ENCODE data around the gene ENTPD3. TPM values are rescaled to one million over a fixed set of nuclear protein-coding genes. Genes with fewer than 3 reads are reported as not detected.

ENTPD3 gene
- total RNA-seq, 1 experiment from 2014 or later, result 0.50 TPM

- no peak for TF ChIP-seq JUN (CRISPR knock-in tag; IDR thresholded peaks at IDR 0.05)
- TF ChIP-seq ATF3 (CRISPR knock-in tag; conservative IDR thresholded peaks at IDR 0.05), result no peak
- TF ChIP-seq ZNF219 (CRISPR knock-in tag; IDR thresholded peaks at IDR 0.05; ENCODE audit: borderline replicate concordance), result no peak
- no peak for TF ChIP-seq FOXJ3 (CRISPR knock-in tag; IDR thresholded peaks at IDR 0.05; ENCODE audit: borderline replicate concordance)
- TF ChIP-seq TP53 (CRISPR knock-in tag; IDR thresholded peaks at IDR 0.05), result no peak
- TF ChIP-seq NFYB (CRISPR knock-in tag; conservative IDR thresholded peaks at IDR 0.05; ENCODE audit: low read depth), result no peak
- no peak for TF ChIP-seq KAT7 (CRISPR knock-in tag; IDR thresholded peaks at IDR 0.05; ENCODE audit: borderline replicate concordance)
- DNase-seq (ENCODE audit: low spot score) (no peak), ATAC-seq (no peak)
- Mint-ChIP-seq H3K27me3 (ENCODE audit: low read depth) (no peaks in the 10 kb centered on the region), H3K27ac (no peak overlapping the region), H3K4me3 (no peak overlapping the region), H3K4me1 (no peaks in the 10 kb centered on the region), H3K36me3 (peaks cover 9% of the 10 kb centered on the region), H3K9me3 (peaks cover 20% of the 10 kb centered on the region)
- ChIA-PET POLR2A (no interaction called here), CTCF (no interaction called here)
These were observed 31.6 kb upstream of the ENTPD3 start for GRCh38 chr3:40355410-40355809.

- Mint-ChIP-seq H3K27me3 (ENCODE audit: low read depth) (no peaks in the 10 kb centered on the region), H3K27ac (no peak overlapping the region), H3K9me3 (no peaks in the 10 kb centered on the region), H3K36me3 (no peaks in the 10 kb centered on the region), H3K4me3 (no peak overlapping the region), H3K4me1 (no peaks in the 10 kb centered on the region)
- POLR2A ChIA-PET, result no interaction called here
- ATAC-seq (no peak), DNase-seq (ENCODE audit: low spot score) (no peak)
- CTCF ChIA-PET, result no interaction called here
- no peak for TF ChIP-seq TEAD4 (CRISPR knock-in tag; IDR thresholded peaks at IDR 0.05)
- no peak for TF ChIP-seq ZNF512 (CRISPR knock-in tag; IDR thresholded peaks at IDR 0.05; ENCODE audit: borderline replicate concordance)
- TF ChIP-seq ZNF138 (CRISPR knock-in tag; conservative IDR thresholded peaks at IDR 0.05), result no peak
- no peak for TF ChIP-seq USF2 (CRISPR knock-in tag; IDR thresholded peaks at IDR 0.05)
- TF ChIP-seq ZNF317 (CRISPR knock-in tag; IDR thresholded peaks at IDR 0.05; ENCODE audit: borderline replicate concordance, low read depth), result no peak
- TF ChIP-seq NR2C2 (CRISPR knock-in tag; IDR thresholded peaks at IDR 0.05), result no peak
- TF ChIP-seq ZNF425 (CRISPR knock-in tag; conservative IDR thresholded peaks at IDR 0.05), result no peak
- TF ChIP-seq ZNF671 (CRISPR knock-in tag; IDR thresholded peaks at IDR 0.05), result no peak
These were observed 28.5 kb upstream of the ENTPD3 start for GRCh38 chr3:40358454-40358853.

GRCh38 chr3:40363674-40364073 lies 23.3 kb upstream of the ENTPD3 start:
- ChIA-PET CTCF (no interaction called here), POLR2A (no interaction called here)
- Mint-ChIP-seq H3K4me1 (no peaks in the 10 kb centered on the region), H3K27ac (no peak overlapping the region), H3K4me3 (no peak overlapping the region), H3K9me3 (no peaks in the 10 kb centered on the region), H3K27me3 (ENCODE audit: low read depth) (no peaks in the 10 kb centered on the region), H3K36me3 (no peaks in the 10 kb centered on the region)
- DNase-seq (ENCODE audit: low spot score) (no peak), ATAC-seq (no peak)
- TF ChIP-seq ZNF138 (CRISPR knock-in tag; conservative IDR thresholded peaks at IDR 0.05), result no peak
- no peak for TF ChIP-seq GRHL2 (CRISPR knock-in tag; IDR thresholded peaks at IDR 0.05; ENCODE audit: insufficient replicate concordance, severe bottlenecking)
- no peak for TF ChIP-seq TP53 (CRISPR knock-in tag; IDR thresholded peaks at IDR 0.05)
- TF ChIP-seq ZNF532 (CRISPR knock-in tag; IDR thresholded peaks at IDR 0.05; ENCODE audit: borderline replicate concordance), result no peak
- no peak for TF ChIP-seq CTCF (IDR thresholded peaks at IDR 0.05)
- no peak for TF ChIP-seq MYBL2 (CRISPR knock-in tag; IDR thresholded peaks at IDR 0.05)
- TF ChIP-seq FOXJ3 (CRISPR knock-in tag; IDR thresholded peaks at IDR 0.05; ENCODE audit: borderline replicate concordance), result no peak
- no peak for TF ChIP-seq IRF1 (CRISPR knock-in tag; IDR thresholded peaks at IDR 0.05)
- TF ChIP-seq EMX1 (CRISPR knock-in tag; IDR thresholded peaks at IDR 0.05), result no peak

Data from WTC11 (cell line).